Liver (tissue), 3 donors: ENCODE data around the gene LHFPL5.

Experiments
- CTCF ChIP-seq: fragments of 150-350 bp; IDR thresholded peaks from 2 replicates; pipeline ENCODE4 v1.5.1; 2017; ENCODE audit warnings: improper control_type of control experiment, low read depth, low read length; ENCODE audit not compliant: missing input control
- EGR1 ChIP-seq, 2 donors: IDR thresholded peaks; 2 replicates each; pipeline ENCODE4 v1.6.1; 2016 to 2018; ENCODE audit warnings: antibody characterized with exemption in 2 of 2, low read depth in 2 of 2
- GABPA ChIP-seq, 2 donors: IDR thresholded peaks in 1 of 2; conservative IDR thresholded peaks in 1 of 2; 2 replicates each; pipeline ENCODE4 v1.6.1; 2016; ENCODE audit warnings: antibody characterized with exemption in 2 of 2, mild to moderate bottlenecking in 1 of 2, moderate library complexity in 1 of 2
- HNF4G ChIP-seq: IDR thresholded peaks from 2 replicates; pipeline ENCODE4 v1.6.1; 2016; ENCODE audit warnings: antibody characterized with exemption
- RAD21 ChIP-seq, 2 donors: IDR thresholded peaks; 2 replicates each; pipeline ENCODE4 v1.6.1; 2016; ENCODE audit warnings: antibody characterized with exemption in 2 of 2, mild to moderate bottlenecking in 2 of 2
- REST ChIP-seq: IDR thresholded peaks from 2 replicates; pipeline ENCODE4 v1.6.1; 2016; ENCODE audit warnings: antibody characterized with exemption, mild to moderate bottlenecking
- TAF1 ChIP-seq: conservative IDR thresholded peaks from 2 replicates; pipeline ENCODE4 v1.6.1; 2016; ENCODE audit warnings: antibody characterized with exemption, mild to moderate bottlenecking
- donor health status: healthy.
- donor health status: healthy.

- no peak for TF ChIP-seq REST
- TF ChIP-seq GABPA (IDR thresholded peaks at IDR 0.05 in 1 of 2, conservative IDR thresholded peaks at IDR 0.05 in 1 of 2): no peak
- TF ChIP-seq RAD21 (IDR thresholded peaks at IDR 0.05): no peak
- no peak for TF ChIP-seq CTCF
- TF ChIP-seq HNF4G: no peak
- TF ChIP-seq TAF1: no peak
- TF ChIP-seq EGR1 (IDR thresholded peaks at IDR 0.05; ENCODE audit: low read depth in 2 of 2): no peak
Measured at GRCh38 chr6:35788423-35788982, 16.6 kb upstream of the LHFPL5 start.
